Activated CD8-positive, alpha-beta memory T cell treated with anti-CD3 and anti-CD28 coated beads for 36 hours (primary cell): ENCODE measurements around the gene C3. TPM values are rescaled to one million over a fixed set of nuclear protein-coding genes. Genes with fewer than 3 reads are reported as not detected.
"Not testable (repeated sequence)": the region's sequence is repeated elsewhere in the genome, so short reads cannot be mapped to it uniquely, and the experiment has no call there.

Experiments
- CTCF ChIA-PET: fragments of 350-600 bp; sonication (Branson Sonifier 250); formaldehyde crosslinking; loops from one replicate; lab custom pipeline; 2021; ENCODE audit warnings: antibody characterized with exemption; lab: Charles Lee
- POLR2A ChIA-PET: fragments of 350-600 bp; sonication (Branson Sonifier 250); formaldehyde crosslinking; loops from one replicate; lab custom pipeline; 2021; ENCODE audit warnings: antibody characterized with exemption; lab: Charles Lee
- total RNA-seq, 2 experiments: library from RNA; stranded (reverse); gene quantifications; one replicate each; pipeline ENCODE4 v1.2.3, GENCODE V29; 2021

C3 gene
- total RNA-seq, 2 experiments from 2014 or later: 0.74 to 0.88 TPM

DNA sequence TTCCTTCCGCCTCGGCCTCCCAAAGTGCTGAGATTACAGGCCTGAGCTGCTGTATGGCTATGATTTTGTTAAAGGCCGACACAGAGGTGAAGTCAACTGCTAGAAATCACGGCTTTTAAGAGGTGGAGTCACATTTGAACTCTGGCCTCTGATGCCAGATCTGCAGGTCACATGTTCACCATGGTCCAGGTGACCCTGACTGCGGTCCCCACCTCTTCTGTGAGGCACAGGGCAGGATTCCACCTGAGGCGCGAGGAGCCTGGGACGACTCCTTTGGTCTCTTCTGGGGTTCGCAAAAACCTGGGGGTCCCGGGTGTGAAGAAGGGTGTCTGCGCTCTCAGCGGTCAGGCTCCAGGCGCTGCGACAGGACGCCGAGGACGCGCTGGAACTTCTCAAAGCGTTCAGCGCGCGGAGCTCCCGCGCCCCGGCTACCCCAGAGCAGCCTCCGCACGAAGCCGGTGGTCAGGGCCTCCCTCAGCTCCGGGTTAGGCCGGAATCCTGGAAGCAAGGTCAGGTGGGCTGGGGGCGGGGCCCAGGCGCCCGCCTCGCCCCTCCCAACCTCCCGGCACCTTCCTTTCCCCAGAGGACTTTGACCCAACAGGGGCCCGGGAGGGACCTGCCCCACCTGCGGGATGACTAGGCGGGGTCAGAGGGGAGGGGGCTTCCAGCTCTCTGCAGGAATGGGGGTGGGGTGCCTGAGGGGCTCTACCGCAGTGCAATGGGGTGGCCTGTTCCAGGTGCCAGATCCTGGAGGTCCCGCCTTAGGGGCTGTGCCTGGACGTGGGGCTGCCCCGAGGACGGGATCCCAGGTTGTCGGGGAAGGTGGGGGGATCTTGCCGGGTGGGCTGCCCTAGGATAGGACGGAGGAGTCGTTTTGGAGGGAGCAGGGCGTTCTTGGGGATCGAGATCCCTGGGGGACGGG is 32.1 kb upstream of the C3 start:
- POLR2A ChIA-PET: no interaction called here

DNA sequence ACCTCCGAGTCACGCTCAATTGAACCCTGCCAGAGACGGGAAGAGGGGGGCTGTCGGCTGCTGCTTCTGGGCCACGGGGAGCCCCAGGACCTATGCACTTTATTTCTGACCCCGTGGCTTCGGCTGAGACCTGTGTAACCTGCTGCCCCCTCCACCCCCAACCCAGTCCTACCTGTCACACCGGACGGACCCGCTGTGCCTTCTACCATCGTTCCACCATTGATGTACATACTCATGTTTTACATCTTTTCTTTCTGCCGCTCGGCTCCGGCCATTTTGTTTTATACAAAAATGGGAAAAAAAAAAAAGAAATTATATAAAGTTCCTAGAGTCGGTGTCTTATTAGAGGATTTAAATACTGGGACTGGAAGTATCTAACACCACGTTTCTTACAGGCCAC is 30.7 kb upstream of the C3 start:
- POLR2A ChIA-PET: no interaction called here
- CTCF ChIA-PET: no interaction called here

More for the DNA sequence above, 32.1 kb upstream of the C3 start:
- CTCF ChIA-PET: interaction anchor here (0.5 to 1.8 kb wide), 6 partner anchors 20 to 391 kb away, joined by 3 to 8 read pairs (median 4); partner anchors contain the start of genes CLPP and VAV1

DNA sequence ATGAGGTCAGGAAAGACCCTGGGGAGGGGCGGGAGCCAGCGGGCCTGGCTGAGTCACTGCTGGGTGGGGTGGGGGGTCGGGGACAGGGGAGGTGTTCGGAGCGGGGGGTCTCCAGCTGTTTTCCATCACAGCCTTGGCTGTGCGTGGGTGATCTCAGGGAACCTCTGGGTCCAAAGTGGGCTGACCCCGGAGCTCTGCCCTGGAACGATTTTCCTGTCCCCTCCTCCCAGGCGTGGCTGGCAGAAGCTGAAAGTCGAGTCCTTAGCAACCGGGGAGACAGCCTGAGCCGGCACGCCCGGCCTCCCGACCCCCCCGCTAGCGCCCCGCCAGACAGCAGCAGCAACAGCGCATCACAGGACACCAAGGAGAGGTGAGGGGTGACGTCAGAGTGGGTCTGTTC is 29.6 kb upstream of the C3 start:
- POLR2A ChIA-PET: no interaction called here
- CTCF ChIA-PET: no interaction called here

DNA sequence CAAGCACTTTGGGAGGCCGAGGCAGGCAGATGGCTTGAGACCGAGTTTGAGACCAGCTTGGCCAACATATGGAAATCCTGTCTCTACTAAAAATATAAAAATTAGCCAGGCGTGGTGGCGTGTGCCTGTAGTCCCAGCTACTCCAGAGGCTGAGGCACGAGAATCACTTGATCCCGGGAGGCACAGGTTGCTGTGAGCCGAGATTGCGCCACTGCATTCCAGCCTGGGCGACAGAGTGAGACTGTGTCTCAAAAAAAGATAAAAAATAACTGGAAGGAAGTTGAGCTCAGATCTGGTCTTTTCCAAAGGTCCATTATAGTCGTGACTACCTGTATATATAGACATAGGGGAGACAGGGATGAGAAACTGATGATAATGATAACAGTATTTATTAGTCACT is 28.1 kb upstream of the C3 start:
- POLR2A ChIA-PET: not testable (repeated sequence)

DNA sequence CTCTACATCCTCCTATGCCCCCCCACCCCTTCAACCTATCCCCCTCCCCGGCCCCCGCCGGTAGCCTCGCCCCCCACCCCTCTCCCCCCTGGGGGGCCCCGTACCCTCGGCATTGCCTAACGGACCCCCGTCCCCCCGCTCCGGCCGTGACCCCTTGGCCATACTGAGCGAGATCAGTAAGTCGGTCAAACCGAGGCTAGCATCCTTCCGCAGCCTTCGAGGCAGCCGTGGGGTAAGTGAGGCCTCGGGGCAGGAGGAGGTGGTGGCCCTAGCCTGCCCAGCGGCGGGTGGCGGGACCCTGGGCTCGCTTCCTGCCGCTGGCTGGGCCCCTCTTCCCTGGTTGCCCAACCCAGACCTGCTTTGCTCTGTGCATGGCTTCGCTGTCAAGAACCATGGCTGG is 25.5 kb upstream of the C3 start:
- ChIA-PET POLR2A (interaction anchor here (0.6 kb wide), 1 partner anchor 16 kb away, joined by 4 read pairs; no protein-coding TSS in a partner anchor), CTCF (interaction anchor here (0.6 kb wide), 1 partner anchor 72 kb away, joined by 3 read pairs; no protein-coding TSS in a partner anchor)

More for the DNA sequence above, 28.1 kb upstream of the C3 start:
- CTCF ChIA-PET: interaction anchor here (1.0 kb wide), 1 partner anchor 115 kb away, joined by 4 read pairs; no protein-coding TSS in a partner anchor

DNA sequence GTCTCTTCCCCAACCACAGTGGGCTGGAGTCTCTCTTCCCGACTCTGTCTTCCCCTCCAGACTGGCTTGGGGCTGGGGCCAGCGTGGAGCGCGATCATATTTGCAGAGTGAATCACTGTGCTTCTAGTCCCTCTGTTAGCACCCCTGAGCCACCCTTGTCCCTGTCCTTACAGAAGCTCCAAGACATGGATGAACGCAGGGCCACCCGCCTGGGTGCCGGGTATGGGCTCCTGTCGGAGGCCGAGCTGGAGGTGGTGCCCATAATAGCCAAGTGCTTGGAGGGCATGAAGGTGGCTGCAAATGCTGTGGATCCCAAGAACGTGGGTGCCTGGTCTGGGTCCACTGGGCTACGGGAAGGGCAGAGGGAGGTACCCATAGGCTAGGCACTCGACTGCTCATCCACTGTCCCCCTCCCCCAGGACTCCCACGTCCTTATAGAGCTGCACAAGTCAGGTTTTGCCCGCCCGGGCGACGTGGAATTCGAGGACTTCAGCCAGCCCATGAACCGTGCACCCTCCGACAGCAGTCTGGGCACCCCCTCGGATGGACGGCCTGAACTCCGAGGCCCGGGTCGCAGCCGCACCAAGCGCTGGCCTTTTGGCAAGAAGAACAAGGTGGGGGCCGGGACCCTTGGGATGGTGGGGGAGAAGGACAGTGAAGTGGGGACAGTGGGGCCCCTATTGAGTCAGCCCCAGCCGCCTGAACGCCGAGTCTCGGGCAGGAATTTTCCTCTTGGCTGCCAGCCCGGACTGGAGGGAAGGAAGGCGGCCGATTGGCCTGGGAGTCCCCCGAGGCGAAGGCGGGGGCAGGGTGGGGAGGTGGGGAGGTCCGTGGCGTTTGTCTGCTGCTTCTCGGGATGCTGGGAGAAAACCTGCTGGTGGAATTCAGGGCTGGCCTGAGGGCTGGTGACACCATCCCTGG is 24.2 kb upstream of the C3 start:
- CTCF ChIA-PET: interaction anchor here (2.0 kb wide), 1 partner anchor 119 kb away, joined by 8 read pairs; no protein-coding TSS in a partner anchor
- POLR2A ChIA-PET: interaction anchor here (0.6 kb wide), 1 partner anchor 45 kb away, joined by 3 read pairs; no protein-coding TSS in a partner anchor

DNA sequence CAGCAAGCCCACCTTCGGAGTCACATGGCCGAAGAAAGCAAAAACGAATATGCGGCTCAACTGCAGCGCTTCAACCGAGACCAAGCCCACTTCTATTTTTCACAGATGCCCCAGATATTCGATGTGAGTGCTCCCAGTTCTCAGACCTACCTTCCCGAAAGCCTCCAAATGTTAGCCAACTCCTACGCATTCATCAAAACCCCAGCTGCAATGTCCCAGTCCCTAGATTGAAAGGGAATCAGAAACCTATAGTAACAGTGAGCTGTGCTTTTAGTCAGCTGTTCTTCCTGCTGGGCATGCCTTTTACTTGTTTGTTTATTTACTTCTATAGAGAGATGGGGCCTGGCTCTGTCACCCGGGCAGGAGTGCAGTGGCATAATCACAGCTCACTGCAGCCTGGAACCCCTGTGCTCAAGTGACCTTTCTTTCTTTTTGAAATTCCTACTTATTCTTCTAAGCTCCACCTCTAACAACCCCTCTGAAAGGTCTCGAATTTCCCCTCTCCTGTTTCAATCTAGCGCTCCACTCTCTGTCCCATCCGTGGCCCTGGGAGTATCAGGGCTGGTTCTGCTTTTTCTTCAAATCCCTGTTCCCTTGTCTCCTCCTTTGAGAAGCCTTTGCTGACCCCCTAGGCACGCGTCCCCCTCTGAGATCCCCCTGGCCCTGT is 23.4 kb upstream of the C3 start:
- POLR2A ChIA-PET: interaction anchor here (0.6 kb wide), 1 partner anchor 45 kb away, joined by 3 read pairs; no protein-coding TSS in a partner anchor
- CTCF ChIA-PET: interaction anchor here (2.0 kb wide), 1 partner anchor 119 kb away, joined by 8 read pairs; no protein-coding TSS in a partner anchor

DNA sequence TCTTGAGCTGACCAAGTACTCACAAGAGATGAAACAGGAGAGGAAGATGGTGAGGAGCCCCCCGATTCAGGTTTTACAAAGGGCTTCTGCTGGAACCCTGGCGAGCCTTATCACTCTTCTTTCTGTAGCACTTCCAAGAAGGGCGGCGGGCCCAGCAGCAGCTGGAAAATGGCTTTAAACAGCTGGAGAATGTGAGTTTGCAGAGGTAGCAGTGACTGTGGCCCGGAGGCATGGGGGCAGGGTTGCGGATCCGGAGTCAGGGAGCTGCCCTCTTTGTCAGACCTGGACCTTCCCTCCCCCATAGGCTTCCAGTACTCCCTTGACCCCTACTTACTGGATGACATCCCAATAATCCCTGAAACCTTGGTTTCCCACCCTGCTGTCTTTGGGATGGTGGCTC is 22.6 kb upstream of the C3 start:
- CTCF ChIA-PET: interaction anchor here (0.9 to 2.0 kb wide), 2 partner anchors 120 to 121 kb away, joined by 3 to 8 read pairs; no protein-coding TSS in a partner anchor
- POLR2A ChIA-PET: no interaction called here

DNA sequence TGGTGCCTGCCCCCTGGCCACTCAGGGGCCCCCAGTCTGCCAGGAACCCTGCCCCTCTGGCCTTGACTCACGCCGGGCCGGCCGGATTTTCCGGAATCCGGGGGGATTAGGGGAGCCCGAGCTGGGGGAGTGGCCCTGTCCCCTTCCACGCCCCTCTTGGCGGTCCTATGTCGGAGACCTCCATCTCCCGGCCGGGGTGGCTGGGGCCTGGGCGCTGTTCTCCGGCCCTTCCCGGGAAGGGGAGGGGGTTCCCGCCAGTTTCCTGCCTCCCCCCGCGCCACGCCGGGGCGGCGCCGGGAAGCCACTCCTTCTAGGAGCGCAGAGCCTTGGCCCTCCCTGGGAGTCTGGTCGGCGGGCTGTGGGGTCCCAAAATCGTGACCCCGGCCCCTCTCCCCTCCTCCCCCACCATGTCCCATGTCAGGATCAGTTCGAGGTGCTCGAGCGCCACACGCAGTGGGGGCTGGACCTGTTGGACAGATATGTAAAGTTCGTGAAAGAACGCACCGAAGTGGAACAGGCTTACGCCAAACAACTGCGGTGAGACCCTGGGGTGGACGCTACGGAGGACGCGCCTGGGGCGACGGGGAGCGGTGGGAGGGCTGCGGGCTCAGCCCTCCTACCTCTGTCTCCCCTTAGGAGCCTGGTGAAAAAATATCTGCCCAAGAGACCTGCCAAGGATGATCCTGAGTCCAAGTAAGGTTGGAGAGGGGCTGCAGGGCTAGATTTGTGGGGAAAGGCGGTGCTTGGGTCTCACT is 20.3 kb upstream of the C3 start:
- POLR2A ChIA-PET: no interaction called here
- CTCF ChIA-PET: interaction anchor here (0.7 to 6.3 kb wide), 4 partner anchors 108 to 123 kb away, joined by 3 to 79 read pairs (median 4); no protein-coding TSS in a partner anchor

DNA sequence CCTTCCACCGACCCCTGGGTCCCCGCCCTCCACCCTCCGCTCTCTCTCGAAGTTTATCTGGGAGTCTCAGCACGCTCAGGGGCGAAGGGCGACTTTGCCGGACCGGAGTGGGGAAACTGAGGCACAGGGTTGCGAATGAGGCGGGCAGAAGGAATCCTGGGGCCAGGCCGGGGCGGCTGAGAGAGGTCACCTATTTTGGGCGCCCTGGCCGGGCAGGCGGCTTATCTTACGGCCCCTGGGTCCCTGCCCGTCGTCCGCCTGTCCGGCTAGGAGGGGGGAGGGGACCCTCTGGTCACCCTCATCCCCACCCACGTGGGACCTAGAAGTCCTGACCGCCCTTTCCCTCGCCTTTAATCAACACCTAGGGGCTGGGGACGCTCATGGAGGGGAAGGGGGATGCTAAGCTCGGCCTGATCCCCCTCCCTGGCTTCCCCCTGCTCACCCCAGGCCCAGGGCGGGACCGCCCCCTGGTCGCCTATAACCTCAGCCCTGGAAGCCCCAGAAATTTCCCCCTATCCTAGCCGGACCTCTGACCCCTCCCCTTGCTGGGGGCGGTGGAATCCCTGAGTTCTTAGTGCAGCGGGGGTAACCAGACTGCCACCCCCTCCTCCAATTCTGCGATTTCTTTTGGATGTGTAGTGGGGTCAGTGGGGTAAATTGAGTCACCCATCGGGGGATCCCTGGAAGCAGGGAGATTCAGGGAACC is 19.6 kb upstream of the C3 start:
- CTCF ChIA-PET: interaction anchor here (1.4 to 6.3 kb wide), 3 partner anchors 107 to 223 kb away, joined by 3 to 79 read pairs (median 5); no protein-coding TSS in a partner anchor
- POLR2A ChIA-PET: no interaction called here

DNA sequence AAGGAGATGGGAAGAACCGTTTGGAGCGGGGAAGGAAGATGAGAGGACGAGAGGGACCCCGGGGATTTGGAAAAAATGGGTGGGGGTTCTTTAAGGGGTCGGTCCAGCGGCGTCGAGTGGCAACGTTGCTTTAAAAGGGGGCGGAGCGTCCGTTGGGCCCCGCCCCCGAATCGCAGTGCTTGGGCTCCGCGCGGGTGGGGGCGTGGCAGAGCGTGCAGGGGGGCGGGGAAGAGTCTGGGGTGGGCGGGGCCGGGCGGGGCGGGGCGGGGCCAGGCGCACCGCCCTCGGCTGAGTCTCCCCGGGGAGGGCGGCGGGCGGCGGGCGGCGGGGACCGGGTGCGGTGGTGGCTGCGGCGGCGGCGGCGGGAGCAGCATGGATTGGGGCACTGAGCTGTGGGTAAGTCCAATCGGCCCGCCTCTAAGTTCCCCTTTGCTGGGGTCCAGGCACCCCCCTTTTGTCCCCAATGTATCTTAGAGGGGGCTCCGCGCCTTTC is 19.0 kb upstream of the C3 start, which contains the start of gene TRIP10:
Gene TRIP10 (plus strand): TSS at position 291 of the 493 bp plus-strand sequence. CDS start 82 bp downstream, at position 373.
- POLR2A ChIA-PET: interaction anchor here (1.9 kb wide), 1 partner anchor 33 kb away, joined by 7 read pairs; the partner anchor contains the start of gene VAV1
- CTCF ChIA-PET: interaction anchor here (1.4 to 6.3 kb wide), 6 partner anchors 11 to 222 kb away, joined by 3 to 79 read pairs (median 6); no protein-coding TSS in a partner anchor

DNA sequence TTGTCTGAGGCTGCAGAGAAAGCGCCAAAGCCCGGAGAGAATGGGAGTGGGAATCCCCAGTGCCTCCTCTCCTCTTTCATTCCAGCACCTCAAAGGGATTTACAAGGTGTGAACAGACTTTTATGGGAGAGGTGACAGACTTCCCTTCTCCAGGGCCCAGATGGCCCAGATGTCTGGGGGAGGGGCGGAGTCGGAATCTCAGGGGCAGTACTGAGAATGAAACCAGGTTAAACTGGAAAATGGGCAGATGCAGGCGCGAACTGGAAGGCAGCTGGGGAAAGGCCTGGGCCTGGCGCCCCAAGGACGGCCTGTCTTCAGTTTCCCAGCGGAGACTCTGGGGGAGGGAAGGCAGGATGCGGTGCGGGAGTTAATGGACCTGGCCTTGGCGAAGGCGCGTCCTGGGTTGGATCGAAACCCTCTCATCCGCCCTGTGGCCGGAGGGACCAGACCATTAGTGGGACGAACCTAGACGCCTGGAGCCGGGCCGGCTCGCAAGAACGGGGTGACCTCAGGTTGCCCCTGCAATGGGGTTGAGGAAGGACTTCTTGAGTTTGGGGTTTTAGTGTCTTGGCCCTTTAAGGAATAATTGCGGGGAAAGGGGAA is 18.4 kb upstream of the C3 start:
- POLR2A ChIA-PET: interaction anchor here (1.9 to 3.6 kb wide), 2 partner anchors 34 to 125 kb away, joined by 7 to 17 read pairs; partner anchors contain the start of gene VAV1
- CTCF ChIA-PET: interaction anchor here (1.0 to 6.3 kb wide), 12 partner anchors 10 to 258 kb away, joined by 3 to 79 read pairs (median 5); partner anchors contain the start of genes DENND1C and VAV1

DNA sequence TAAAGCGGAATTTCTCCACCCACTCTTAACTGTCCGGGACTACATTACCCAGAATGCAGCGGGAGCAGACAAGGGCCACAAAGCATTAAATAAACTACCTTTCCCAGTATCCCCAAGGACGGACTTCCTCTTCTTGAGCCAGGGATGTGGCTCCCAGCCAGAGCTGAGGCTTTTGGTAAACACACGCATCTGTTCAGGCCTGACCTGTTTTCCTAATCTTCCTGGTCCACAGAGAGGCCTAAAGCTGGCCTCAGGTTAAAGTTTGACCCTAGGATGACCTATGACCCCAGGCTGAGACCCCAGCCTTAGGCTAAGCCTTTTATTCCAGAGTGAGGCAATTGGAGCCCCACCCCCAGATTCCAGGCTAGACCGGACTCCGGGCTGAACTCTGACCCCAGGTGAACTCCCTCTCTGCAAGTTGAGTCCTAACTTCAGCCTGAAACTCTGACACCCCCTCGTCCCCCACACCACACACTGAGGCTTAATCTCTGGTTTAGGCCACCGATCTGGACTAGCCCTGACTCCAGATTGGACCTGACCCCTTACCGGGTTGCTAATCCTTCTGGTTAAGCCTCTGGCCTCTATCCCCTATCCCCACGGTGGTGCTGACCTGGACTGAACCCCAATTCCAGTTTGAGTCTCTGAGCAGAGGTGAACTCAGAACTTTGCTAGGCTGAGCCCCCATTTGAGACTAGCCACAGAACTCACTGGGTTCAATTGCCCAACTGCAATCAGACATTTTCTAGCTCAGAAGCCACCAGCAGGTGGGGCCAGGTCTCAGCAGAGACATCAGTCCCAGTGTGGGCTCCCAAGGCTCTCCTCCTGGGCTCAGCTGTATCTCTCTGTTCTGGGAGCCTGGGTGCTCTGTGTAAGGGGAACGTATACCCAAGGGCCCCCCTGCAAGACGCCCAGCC is 17.7 kb upstream of the C3 start:
- ChIA-PET POLR2A (interaction anchor here (0.9 to 3.6 kb wide), 3 partner anchors 34 to 126 kb away, joined by 3 to 17 read pairs (median 7); partner anchors contain the start of gene VAV1), CTCF (interaction anchor here (0.5 to 6.3 kb wide), 15 partner anchors 9 to 1878 kb away, joined by 3 to 79 read pairs (median 5); partner anchors contain the start of genes DENND1C and VAV1)

DNA sequence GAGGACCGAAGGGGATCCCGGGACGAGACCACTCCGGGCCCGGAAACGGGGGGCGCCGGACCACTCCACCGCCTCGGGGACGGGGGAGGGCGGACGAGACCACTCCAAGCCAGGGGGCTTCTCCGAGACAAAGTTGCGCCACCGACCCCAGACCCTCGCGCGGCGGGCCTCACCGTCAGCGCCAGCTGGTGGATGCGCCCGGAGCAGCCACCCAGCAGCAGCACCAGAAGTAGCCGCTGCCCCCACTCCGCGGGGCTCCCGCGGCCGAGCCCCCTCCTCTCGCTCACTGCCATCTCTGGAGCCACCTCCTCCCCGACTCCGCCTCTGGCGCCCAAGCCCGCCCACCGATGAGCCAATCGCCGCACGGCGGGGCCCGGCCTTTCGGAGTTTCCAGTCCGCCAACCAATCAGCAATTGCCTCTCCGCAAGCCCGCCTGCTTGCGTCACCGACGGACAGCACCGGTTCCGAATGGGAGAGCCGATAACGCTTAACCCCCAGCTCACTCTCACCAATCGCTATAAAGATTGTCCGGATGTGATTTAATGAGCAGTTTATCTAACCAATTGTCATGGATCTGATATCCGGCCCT is 16.9 kb upstream of the C3 start, which contains the start of gene GPR108:
Gene GPR108 (minus strand): TSS at position 297 of the 589 bp plus-strand sequence. CDS start 4 bp downstream, at position 293.
- ChIA-PET CTCF (interaction anchor here (0.5 to 6.3 kb wide), 11 partner anchors 31 to 1878 kb away, joined by 3 to 79 read pairs (median 7); partner anchors contain the start of gene VAV1), POLR2A (interaction anchor here (0.9 to 3.6 kb wide), 6 partner anchors 35 to 126 kb away, joined by 3 to 17 read pairs (median 6); partner anchors contain the start of genes TNFSF14 and VAV1)
